ES-I3 (cell line): ENCODE results near the gene INSC.

Source experiments
- H3K36me3 ChIP-seq: 2 replicates; pipeline ENCODE4 v1.6.1; 2013; ENCODE audit warnings: mild to moderate bottlenecking, low read length, control low read depth, moderate library complexity; ENCODE audit not compliant: insufficient read depth
- H3K4me1 ChIP-seq: 2 replicates; pipeline ENCODE4 v1.6.1; 2013; ENCODE audit warnings: mild to moderate bottlenecking, control low read depth, low read length; ENCODE audit not compliant: insufficient read depth
- H3K9ac ChIP-seq: 2 replicates; pipeline ENCODE4 v1.6.1; 2013; ENCODE audit warnings: low read depth, mild to moderate bottlenecking, low read length, moderate library complexity
- H3K9me3 ChIP-seq: 2 replicates; pipeline ENCODE4 v1.6.1; 2013; ENCODE audit warnings: mild to moderate bottlenecking, low read length, moderate library complexity; ENCODE audit not compliant: control insufficient read depth, insufficient read depth

Gene INSC

DNA sequence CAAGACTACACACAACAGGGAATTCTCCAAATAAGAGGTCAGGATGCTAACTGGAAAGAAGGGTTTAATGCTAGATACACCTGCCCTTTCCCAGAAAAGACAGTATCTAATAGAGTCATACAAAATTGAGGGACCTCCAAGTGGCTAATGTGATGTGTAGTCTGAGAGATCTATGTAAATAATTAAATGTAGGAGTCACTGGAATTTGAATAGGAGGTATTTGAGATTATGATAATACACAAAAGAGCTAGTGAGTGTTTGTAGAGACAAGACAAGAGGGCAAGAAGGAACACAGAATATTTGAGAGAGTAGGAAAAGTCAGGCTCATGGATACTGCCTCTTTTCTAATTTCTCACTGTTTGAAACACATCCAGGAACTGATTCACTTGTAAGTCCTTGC, 15.5 kb upstream of the INSC start:
- H3K4me1 ChIP-seq, result no peaks in the 10 kb centered on the region
- no peaks in the 10 kb centered on the region for H3K36me3 ChIP-seq
- no peak overlapping the region for H3K9ac ChIP-seq
- H3K9me3 ChIP-seq, result no peaks in the 10 kb centered on the region

DNA sequence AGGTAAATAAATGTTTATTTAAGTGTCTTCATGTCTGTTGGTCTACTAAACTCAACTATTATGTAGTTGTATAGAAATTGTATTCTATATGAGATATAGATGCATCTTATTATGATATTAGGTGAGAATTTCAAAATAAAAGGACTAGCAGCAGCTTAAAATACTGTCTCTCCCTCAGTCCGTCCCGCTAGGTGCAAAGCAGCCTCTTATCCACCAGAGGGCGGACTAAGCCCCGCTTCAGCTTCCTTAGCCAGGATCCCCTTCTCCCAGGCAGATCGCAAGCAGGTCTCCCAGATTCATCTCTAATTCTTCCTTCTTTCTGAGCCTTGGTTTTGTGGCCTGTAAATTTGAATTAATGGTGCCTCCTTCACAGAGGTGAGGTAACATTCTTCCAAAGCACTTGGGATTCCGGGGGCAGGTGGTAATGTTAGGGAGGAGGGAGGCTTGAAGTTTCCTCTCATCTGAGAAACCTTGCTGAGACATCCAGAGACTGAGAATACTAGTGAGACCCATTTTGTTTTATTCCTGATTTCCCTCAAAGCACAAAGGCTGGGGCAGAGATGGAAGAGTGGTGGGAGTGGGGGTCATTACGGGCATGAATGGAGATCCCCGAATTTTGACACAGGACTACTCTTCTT, 13.5 kb upstream of the INSC start:
- Histone ChIP-seq H3K36me3 (no peaks in the 10 kb centered on the region), H3K9ac (no peak overlapping the region), H3K4me1 (no peaks in the 10 kb centered on the region), H3K9me3 (no peaks in the 10 kb centered on the region)

DNA sequence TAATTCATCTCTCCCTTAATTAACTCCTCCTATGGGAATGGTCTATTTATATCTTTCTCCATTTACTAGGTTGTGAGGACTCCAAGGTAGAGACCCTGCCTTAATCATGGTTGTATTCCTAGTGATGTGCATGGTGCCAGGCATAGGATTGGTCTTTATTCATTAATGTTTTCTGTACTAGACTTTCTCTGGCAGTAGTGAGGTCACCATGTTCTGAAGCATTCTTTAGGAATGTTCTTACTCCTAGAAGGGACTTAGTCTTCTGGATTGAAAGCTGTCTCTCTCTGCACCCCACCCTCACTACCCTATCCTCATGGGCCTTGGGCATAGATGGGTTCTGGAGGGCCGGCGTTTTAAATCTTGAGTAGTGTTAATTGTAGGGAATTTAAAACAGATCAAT, 10.6 kb upstream of the INSC start:
- no peak overlapping the region for H3K9ac ChIP-seq
- H3K4me1 ChIP-seq, result no peaks in the 10 kb centered on the region
- H3K36me3 ChIP-seq, result no peaks in the 10 kb centered on the region
- H3K9me3 ChIP-seq, result no peaks in the 10 kb centered on the region

DNA sequence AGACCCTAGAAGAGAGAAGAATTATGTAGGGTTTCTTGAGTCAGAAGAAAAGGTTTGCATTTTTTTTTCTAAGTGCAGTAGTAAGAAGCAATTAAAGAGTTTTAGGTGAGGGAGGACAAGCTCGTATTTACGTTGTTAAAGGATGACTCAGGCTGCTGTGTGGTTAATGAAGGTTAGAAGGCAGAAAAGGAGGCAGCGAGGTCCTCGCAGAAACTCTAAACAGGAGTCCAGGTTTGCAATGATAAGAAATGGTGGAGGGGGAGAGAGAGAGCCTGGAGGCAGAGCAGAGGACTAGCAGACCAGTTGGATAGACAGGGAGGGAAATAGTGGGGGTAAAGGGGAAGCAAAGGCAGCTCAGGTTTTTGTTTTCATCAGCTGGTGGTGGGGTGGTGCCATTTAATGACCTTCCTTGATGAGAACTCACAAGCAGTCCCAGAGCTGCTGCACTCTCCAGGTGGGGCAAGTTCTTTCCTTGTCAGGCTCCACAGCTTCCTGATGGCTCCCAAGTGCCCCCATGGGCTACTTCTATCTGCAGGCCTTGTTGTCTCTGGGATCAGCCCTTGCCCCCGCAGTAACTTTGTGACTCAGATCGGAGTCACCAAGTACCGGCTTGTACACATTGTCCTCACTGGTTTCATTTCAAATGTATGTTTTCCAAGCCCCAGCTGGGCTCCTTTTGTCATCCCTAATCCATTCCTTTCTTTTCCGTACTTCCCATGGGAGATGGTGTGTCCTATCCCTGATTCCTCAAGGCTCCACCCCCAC, 8.3 kb upstream of the INSC start:
- no peak overlapping the region for H3K9ac ChIP-seq
- no peaks in the 10 kb centered on the region for H3K9me3 ChIP-seq
- no peaks in the 10 kb centered on the region for H3K4me1 ChIP-seq
- no peaks in the 10 kb centered on the region for H3K36me3 ChIP-seq

DNA sequence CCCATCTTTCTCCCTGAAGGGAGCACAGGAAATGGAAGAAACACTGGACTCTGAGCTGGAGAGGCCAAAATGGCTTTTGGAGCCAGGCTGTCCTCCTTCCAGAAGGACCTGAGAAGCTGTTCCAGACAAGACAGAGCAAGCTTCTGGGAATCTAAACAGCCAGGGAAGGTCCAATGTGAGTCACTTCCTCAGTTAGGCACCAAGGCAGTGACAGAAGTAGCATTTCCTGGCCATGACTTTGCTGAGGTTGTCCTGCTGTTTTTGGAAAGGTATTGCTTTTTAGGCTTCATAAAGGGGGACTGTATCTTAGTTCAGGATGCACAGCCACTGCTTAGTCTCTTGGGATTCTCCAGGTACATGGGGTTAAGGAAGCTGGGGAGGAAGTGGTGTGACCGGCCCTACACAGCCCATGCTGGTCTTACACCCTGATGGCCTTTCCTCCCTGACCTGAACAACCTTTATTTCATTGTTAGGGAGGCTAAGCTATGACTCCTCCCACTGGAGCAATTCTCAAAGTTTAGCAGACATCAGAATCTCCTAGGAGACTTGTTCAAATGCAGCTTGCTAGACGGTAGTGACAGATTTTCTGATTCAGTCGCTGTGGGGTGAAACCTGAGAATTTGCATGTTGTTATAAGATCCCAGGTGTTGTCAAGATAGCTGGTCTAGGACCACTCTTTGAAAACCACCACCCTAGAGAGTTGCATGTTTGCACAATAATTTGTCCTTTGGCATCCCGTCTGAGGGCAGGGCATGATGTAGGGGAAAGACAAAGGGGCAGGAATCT, 6.8 kb upstream of the INSC start:
- Histone ChIP-seq H3K9ac (no peak overlapping the region), H3K9me3 (no peaks in the 10 kb centered on the region), H3K4me1 (no peaks in the 10 kb centered on the region), H3K36me3 (no peaks in the 10 kb centered on the region)

DNA sequence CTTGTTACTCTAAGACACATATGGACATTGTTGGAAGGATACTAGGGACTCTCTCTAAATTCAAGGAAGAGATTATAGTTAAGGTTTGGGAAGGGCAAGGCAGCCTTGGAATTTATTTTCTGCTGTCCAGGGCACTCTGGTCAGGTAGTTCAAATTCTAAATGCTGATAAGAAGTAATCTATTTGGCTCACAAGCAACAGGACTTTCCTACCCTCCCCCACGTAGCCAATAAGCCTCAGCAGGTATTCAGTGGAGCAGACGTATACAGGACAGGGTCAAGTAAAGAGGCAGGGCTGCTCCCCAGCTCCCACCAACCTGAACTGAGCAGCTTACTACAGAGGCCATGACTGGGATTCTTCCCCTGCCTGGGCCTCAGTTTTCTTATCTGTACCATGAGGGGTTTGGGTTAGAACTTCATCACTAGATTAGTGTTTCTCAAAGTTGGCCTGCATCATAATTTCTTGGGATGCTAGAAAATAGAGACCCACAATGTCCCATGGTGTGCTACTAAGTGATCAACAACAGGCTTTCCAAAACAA, 6.1 kb upstream of the INSC start:
- Histone ChIP-seq H3K4me1 (no peaks in the 10 kb centered on the region), H3K9ac (no peak overlapping the region), H3K9me3 (no peaks in the 10 kb centered on the region), H3K36me3 (no peaks in the 10 kb centered on the region)

DNA sequence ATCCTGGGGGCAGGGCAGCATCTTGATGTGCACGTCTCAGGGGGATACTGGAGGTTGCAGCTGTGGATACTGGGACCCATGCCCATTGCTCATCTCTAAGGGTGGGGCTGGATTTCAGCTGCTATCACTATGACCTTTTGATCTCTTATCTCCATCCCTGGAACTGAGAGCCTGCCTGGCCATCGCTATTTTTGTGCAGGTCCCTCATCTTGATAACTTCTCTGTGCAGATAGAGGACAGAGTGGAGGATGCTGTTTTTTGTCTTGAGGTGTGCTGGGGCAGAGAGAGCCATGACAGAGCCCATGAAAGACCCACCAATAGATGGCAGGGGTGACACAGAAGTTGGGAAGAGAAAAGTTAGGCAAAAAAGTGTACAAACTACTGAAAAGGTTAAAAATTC, 5.1 kb upstream of the INSC start:
- H3K9me3 ChIP-seq, result no peaks in the 10 kb centered on the region
- no peaks in the 10 kb centered on the region for H3K4me1 ChIP-seq
- no peaks in the 10 kb centered on the region for H3K36me3 ChIP-seq
- no peak overlapping the region for H3K9ac ChIP-seq

DNA sequence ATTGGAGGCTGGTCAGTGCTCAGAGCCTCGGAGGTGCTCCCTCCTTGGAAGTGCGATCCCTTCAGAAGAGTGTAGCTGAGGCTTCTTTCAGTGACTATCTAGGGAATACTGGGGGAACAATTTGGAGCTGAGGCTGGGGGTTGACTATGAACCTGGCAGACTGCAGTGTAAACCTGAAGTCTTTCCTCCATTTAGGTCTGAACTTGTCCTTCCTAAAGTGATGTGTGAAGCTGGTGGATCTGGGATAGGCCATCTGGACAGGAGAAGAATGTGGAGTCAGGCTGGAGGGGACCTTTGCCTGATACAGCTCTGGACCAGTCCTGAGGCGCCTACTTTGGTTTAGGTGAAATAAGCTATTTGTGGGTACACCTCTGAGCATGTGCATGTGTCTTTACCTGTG, 3.5 kb upstream of the INSC start:
- no peaks in the 10 kb centered on the region for H3K9me3 ChIP-seq
- H3K9ac ChIP-seq, result no peak overlapping the region
- no peaks in the 10 kb centered on the region for H3K4me1 ChIP-seq
- no peaks in the 10 kb centered on the region for H3K36me3 ChIP-seq

DNA sequence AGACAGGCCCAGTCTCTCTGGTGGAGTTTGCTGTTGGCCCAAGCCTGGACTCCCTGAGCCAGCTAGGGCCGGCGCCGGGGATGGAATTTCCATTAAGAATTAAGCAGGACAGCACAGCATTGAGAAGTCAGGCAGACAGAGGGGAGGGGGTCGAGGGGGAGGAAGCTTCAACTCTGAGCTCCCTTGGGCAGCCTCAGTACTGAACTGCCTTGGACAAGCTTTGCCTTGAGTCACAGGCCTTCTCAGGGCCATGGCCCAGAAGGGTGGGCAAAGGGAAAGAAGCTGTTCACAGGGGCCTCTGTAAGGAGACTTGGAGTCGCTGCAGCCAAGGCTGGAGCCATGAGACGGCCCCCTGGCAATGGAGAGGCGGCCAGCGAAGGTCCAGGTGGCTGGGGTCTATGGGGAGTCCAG, 2.6 kb upstream of the INSC start:
- Histone ChIP-seq H3K9ac (no peak overlapping the region), H3K36me3 (no peaks in the 10 kb centered on the region), H3K4me1 (no peaks in the 10 kb centered on the region), H3K9me3 (no peaks in the 10 kb centered on the region)

DNA sequence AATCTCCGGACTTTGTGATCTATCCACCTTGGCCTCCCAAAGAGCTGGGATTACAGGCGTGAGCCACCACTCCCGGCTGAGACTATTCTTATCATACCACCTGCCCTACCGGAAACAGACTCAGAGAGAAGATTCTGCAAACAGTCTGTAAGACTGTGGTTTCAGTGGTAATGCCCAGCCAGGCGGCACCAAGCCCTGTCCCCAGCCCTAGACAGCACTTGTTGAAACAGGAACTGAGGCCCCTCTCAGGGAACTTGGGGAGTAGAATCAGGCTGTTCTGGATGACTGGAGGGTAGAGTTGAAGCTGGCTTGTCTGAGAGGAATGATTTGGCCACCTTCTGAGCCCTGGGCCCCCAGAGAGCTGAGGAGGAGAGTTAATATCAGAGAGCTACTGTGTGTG, 1.3 kb upstream of the INSC start:
- Histone ChIP-seq H3K36me3 (no peaks in the 10 kb centered on the region), H3K4me1 (no peaks in the 10 kb centered on the region), H3K9ac (no peak overlapping the region)

DNA sequence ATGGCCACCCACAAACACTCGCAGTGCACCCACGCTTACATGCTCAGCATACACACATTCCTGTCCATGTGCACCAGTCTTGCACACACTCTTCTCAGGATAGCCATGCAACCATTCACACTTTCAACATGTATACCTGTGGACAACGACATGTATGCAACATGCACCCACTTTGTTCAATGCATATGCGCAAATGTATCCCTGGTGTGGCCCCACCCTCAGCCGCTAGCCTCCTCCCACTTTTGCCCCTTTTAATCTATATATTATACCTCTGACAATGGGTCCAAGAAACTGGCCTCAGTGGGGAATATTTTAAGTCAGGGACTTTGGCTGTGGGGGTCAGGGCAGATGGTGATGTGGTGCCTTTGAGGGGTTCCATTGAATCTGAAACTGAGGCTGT, 963 bp downstream of the INSC start:
- Histone ChIP-seq H3K9ac (no peak overlapping the region), H3K36me3 (no peaks in the 10 kb centered on the region), H3K4me1 (no peaks in the 10 kb centered on the region), H3K9me3 (no peaks in the 10 kb centered on the region)

More for the DNA sequence above, 1.3 kb upstream of the INSC start:
- no peaks in the 10 kb centered on the region for H3K9me3 ChIP-seq

DNA sequence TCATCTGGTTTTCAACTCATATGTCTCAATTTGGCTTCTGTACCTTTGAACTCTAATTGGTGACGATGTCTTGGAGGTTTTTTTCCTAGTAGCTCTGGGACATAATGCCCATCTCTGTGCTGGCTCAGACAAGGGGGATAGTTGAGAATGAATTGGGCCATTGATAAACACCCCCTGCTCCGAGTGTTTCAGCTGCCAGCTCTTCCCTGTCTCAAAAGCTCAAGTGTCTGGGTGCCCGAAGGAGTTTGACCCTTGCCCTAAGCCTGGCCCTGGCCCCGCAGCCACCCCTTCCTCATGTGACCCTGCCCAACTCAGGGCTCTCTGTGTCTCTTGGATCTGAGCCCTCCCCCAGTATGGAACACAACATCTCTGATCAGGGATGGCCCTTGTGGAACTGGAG, 3.0 kb downstream of the INSC start:
- Histone ChIP-seq H3K9ac (no peak overlapping the region), H3K4me1 (no peaks in the 10 kb centered on the region), H3K36me3 (no peaks in the 10 kb centered on the region), H3K9me3 (no peaks in the 10 kb centered on the region)

DNA sequence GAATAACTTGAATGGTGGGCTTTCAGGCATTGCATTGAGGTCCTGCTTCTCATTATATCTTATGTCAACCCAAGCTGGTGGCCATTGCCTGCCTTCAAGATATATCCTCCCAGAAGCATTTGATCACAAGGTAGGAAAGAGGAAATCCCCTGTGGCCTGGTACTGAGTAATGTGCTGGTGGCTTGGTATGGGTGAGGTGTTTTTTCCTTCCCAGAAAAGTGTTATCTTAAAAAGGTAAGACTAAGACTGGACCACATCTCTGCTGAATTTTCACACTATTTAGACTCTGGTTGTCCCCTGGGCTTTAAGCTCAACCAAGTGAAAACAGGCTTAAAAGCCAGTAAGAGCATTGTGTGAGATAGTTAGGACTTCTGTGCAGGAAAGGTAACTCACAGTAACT, 3.7 kb downstream of the INSC start:
- H3K4me1 ChIP-seq, result no peaks in the 10 kb centered on the region
- H3K9ac ChIP-seq, result no peak overlapping the region

DNA sequence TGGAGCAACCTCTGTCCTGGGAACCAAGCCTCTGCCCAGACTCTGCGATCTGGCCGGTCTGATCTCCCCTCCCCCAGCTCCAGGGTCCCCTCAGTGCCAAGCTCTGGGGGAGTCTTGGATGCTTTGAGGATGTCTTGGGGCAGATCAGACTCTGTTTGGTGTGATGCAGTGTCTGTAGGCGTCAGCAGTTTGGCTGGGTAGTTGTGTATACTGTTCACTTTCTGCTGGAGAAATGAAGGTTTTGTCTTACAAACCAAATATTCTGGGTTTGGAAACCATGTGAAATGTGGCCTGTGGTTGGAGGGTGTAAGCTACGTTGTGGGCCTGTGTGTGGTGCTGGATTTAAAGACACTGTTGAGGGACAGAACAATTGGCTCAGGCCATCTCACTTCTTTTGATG, 4.6 kb downstream of the INSC start:
- H3K4me1 ChIP-seq, result no peaks in the 10 kb centered on the region
- no peak overlapping the region for H3K9ac ChIP-seq
- H3K9me3 ChIP-seq, result no peaks in the 10 kb centered on the region
- no peaks in the 10 kb centered on the region for H3K36me3 ChIP-seq

More for the DNA sequence above, 3.7 kb downstream of the INSC start:
- no peaks in the 10 kb centered on the region for H3K36me3 ChIP-seq
- no peaks in the 10 kb centered on the region for H3K9me3 ChIP-seq
